ENCODE results near the gene ADIPOR2. TPM values are rescaled to one million over a fixed set of nuclear protein-coding genes. Genes with fewer than 3 reads are reported as not detected.

The ADIPOR2 gene
- total and polyA plus RNA-seq, 5 donors, result 28.1 to 52.0 (median 42.6) TPM

Small RNA genes within 50 kb of the gene (microRNA-seq; reads per million reads assigned to microRNA genes)
- 0 reads per million in 2 donors for gene MIR3649

Other genes starting within 250 kb of the ADIPOR2 start
- gene FBXL14, start 96.5 kb upstream of the ADIPOR2 start, total RNA-seq, result 1 to 10 TPM; 6.5 to 8.3 (median 8.0) TPM
- gene FBXL14, start 96.5 kb upstream of the ADIPOR2 start, polyA plus RNA-seq, result 4.7 TPM
- gene WNT5B, start 61.8 kb upstream of the ADIPOR2 start, total RNA-seq, result 1 to 10 TPM; 1.7 to 3.6 (median 2.6) TPM
- 1.7 TPM for gene WNT5B, start 61.8 kb upstream of the ADIPOR2 start, polyA plus RNA-seq
- gene LRTM2, start 129.5 kb downstream of the ADIPOR2 start, total RNA-seq, result not detected
- not detected for gene LRTM2, start 129.5 kb downstream of the ADIPOR2 start, polyA plus RNA-seq
- 1 to 10 TPM; 1.0 to 3.0 (median 1.9) TPM for gene CACNA2D4, start 227.6 kb downstream of the ADIPOR2 start, total RNA-seq
- 1.2 TPM for gene CACNA2D4, start 227.6 kb downstream of the ADIPOR2 start, polyA plus RNA-seq